ENCODE data around the gene STKLD1. TPM values are rescaled to one million over a fixed set of nuclear protein-coding genes. Genes with fewer than 3 reads are reported as not detected.
"Not testable (repeated sequence)": the region's sequence is repeated elsewhere in the genome, so short reads cannot be mapped to it uniquely, and the experiment has no call there.

The STKLD1 gene
- total and polyA plus RNA-seq, 2 donors, result 0.94 to 1.5 TPM

GRCh38 chr9:133333011-133333410, 43.2 kb upstream of the STKLD1 start:
- peaks cover 14% of the 10 kb centered on the region in 2 donors for H3K4me1 ChIP-seq (ENCODE audit: control insufficient read depth in 2 of 2, insufficient read depth in 2 of 2, low read length in 2 of 2)
- no peak overlapping the region for H3K4me3 ChIP-seq (ENCODE audit: low read length in 2 of 2)
- peaks cover 39 to 46% of the 10 kb centered on the region in 2 donors for H3K36me3 ChIP-seq (ENCODE audit: control insufficient read depth in 2 of 2, insufficient read depth in 2 of 2, low read length in 1 of 2)
- WGBS, result 90% methylated on average over 11 of the region's 11 CpGs
- no peak for DNase-seq (ENCODE audit: low read depth in 6 of 9, low spot score in 9 of 9)
- H3K27me3 ChIP-seq (ENCODE audit: control insufficient read depth in 2 of 2, insufficient read depth in 1 of 2, low read length in 1 of 2), result no peaks in the 10 kb centered on the region
- no peak overlapping the region for H3K27ac ChIP-seq (ENCODE audit: low read depth in 1 of 2, low read length in 1 of 2)
- H3K9me3 ChIP-seq (ENCODE audit: control insufficient read depth in 2 of 2, insufficient read depth in 1 of 2, low read length in 1 of 2), result peaks cover 0 to 7% of the 10 kb centered on the region in 2 donors

- no peak for DNase-seq (ENCODE audit: low read depth in 6 of 9, low spot score in 9 of 9)
- WGBS, result 96% methylated on average over 10 of the region's 10 CpGs
- Histone ChIP-seq H3K4me3 (ENCODE audit: low read length in 2 of 2) (no peak overlapping the region), H3K4me1 (ENCODE audit: control insufficient read depth in 2 of 2, insufficient read depth in 2 of 2, low read length in 2 of 2) (peaks cover 14% of the 10 kb centered on the region in 2 donors), H3K27ac (ENCODE audit: low read depth in 1 of 2, low read length in 1 of 2) (no peak overlapping the region), H3K36me3 (ENCODE audit: control insufficient read depth in 2 of 2, insufficient read depth in 2 of 2, low read length in 1 of 2) (peaks cover 39 to 46% of the 10 kb centered on the region in 2 donors), H3K9me3 (ENCODE audit: control insufficient read depth in 2 of 2, insufficient read depth in 1 of 2, low read length in 1 of 2) (peaks cover 0 to 7% of the 10 kb centered on the region in 2 donors), H3K27me3 (ENCODE audit: control insufficient read depth in 2 of 2, insufficient read depth in 1 of 2, low read length in 1 of 2) (no peaks in the 10 kb centered on the region)
Observed at GRCh38 chr9:133333566-133333965, 42.6 kb upstream of the STKLD1 start.

- Histone ChIP-seq H3K4me1 (ENCODE audit: control insufficient read depth in 2 of 2, insufficient read depth in 2 of 2, low read length in 2 of 2) (peaks cover 14% of the 10 kb centered on the region in 2 donors), H3K27me3 (ENCODE audit: control insufficient read depth in 2 of 2, insufficient read depth in 1 of 2, low read length in 1 of 2) (no peaks in the 10 kb centered on the region), H3K4me3 (ENCODE audit: low read length in 2 of 2) (no peak overlapping the region), H3K27ac (ENCODE audit: low read depth in 1 of 2, low read length in 1 of 2) (no peak overlapping the region), H3K9me3 (ENCODE audit: control insufficient read depth in 2 of 2, insufficient read depth in 1 of 2, low read length in 1 of 2) (peaks cover 0 to 7% of the 10 kb centered on the region in 2 donors), H3K36me3 (ENCODE audit: control insufficient read depth in 2 of 2, insufficient read depth in 2 of 2, low read length in 1 of 2) (peaks cover 39 to 46% of the 10 kb centered on the region in 2 donors)
- no peak for DNase-seq (ENCODE audit: low read depth in 6 of 9, low spot score in 9 of 9)
- WGBS, result 97% methylated on average over 6 of the region's 6 CpGs
Observed at GRCh38 chr9:133334161-133334560, 42.0 kb upstream of the STKLD1 start.

- DNase-seq (ENCODE audit: low read depth in 6 of 9, low spot score in 9 of 9); H3K9me3 ChIP-seq (ENCODE audit: control insufficient read depth in 2 of 2, insufficient read depth in 1 of 2, low read length in 1 of 2); H3K27ac ChIP-seq (ENCODE audit: low read depth in 1 of 2, low read length in 1 of 2); H3K27me3 ChIP-seq (ENCODE audit: control insufficient read depth in 2 of 2, insufficient read depth in 1 of 2, low read length in 1 of 2): not testable (repeated sequence)
- peaks cover 44 to 46% of the 10 kb centered on the region in 2 donors for H3K36me3 ChIP-seq (ENCODE audit: control insufficient read depth in 2 of 2, insufficient read depth in 2 of 2, low read length in 1 of 2)
- H3K4me3 ChIP-seq (ENCODE audit: low read length in 2 of 2), result peak overlapping the region; percentile 63 to 71
- 95% methylated on average over 11 of the region's 11 CpGs for WGBS
- H3K4me1 ChIP-seq (ENCODE audit: control insufficient read depth in 2 of 2, insufficient read depth in 2 of 2, low read length in 2 of 2), result peaks cover 14% of the 10 kb centered on the region in 2 donors
Observed at GRCh38 chr9:133334888-133335287, 41.3 kb upstream of the STKLD1 start.

GRCh38 chr9:133335924-133336811, 40.0 kb upstream of the STKLD1 start, which contains the start of gene SURF6:
Gene SURF6, minus strand, starts transcription at chr9:133336188. Its CDS starts 56 bp downstream, at chr9:133336132.
- Histone ChIP-seq H3K27ac (ENCODE audit: low read depth in 1 of 2, low read length in 1 of 2) (peak within 1 kb of the TSS; percentile 50 to 68), H3K36me3 (ENCODE audit: control insufficient read depth in 2 of 2, insufficient read depth in 2 of 2, low read length in 1 of 2) (peaks cover 46 to 51% of the 10 kb centered on the region in 2 donors), H3K4me3 (ENCODE audit: low read length in 2 of 2) (peak within 1 kb of the TSS; percentile 63 to 71), H3K4me1 (ENCODE audit: control insufficient read depth in 2 of 2, insufficient read depth in 2 of 2, low read length in 2 of 2) (peaks cover 16 to 21% of the 10 kb centered on the region in 2 donors), H3K27me3 (ENCODE audit: control insufficient read depth in 2 of 2, insufficient read depth in 1 of 2, low read length in 1 of 2) (no peaks in the 10 kb centered on the region), H3K9me3 (ENCODE audit: control insufficient read depth in 2 of 2, insufficient read depth in 1 of 2, low read length in 1 of 2) (peaks cover 0 to 7% of the 10 kb centered on the region in 2 donors)
- 11% methylated on average over 70 of the region's 70 CpGs for WGBS
- peak; percentile 58 to 96 (median 88) for DNase-seq (ENCODE audit: low read depth in 6 of 9, low spot score in 9 of 9)

- Histone ChIP-seq H3K4me3 (ENCODE audit: low read length in 2 of 2) (no peak overlapping the region), H3K36me3 (ENCODE audit: control insufficient read depth in 2 of 2, insufficient read depth in 2 of 2, low read length in 1 of 2) (peaks cover 46 to 52% of the 10 kb centered on the region in 2 donors), H3K27me3 (ENCODE audit: control insufficient read depth in 2 of 2, insufficient read depth in 1 of 2, low read length in 1 of 2) (no peaks in the 10 kb centered on the region), H3K4me1 (ENCODE audit: control insufficient read depth in 2 of 2, insufficient read depth in 2 of 2, low read length in 2 of 2) (peaks cover 16 to 21% of the 10 kb centered on the region in 2 donors), H3K27ac (ENCODE audit: low read depth in 1 of 2, low read length in 1 of 2) (no peak overlapping the region), H3K9me3 (ENCODE audit: control insufficient read depth in 2 of 2, insufficient read depth in 1 of 2, low read length in 1 of 2) (peaks cover 0 to 3% of the 10 kb centered on the region in 2 donors)
- 95% methylated on average over 5 of the region's 5 CpGs for WGBS
- DNase-seq (ENCODE audit: low read depth in 6 of 9, low spot score in 9 of 9), result no peak
Observed at GRCh38 chr9:133339641-133340040, 36.5 kb upstream of the STKLD1 start.

- 38% methylated on average over 3 of the region's 3 CpGs for WGBS
- Histone ChIP-seq H3K4me1 (ENCODE audit: control insufficient read depth in 2 of 2, insufficient read depth in 2 of 2, low read length in 2 of 2) (peaks cover 9 to 15% of the 10 kb centered on the region in 2 donors), H3K27me3 (ENCODE audit: control insufficient read depth in 2 of 2, insufficient read depth in 1 of 2, low read length in 1 of 2) (no peaks in the 10 kb centered on the region), H3K4me3 (ENCODE audit: low read length in 2 of 2) (no peak overlapping the region), H3K36me3 (ENCODE audit: control insufficient read depth in 2 of 2, insufficient read depth in 2 of 2, low read length in 1 of 2) (peaks cover 52 to 55% of the 10 kb centered on the region in 2 donors), H3K27ac (ENCODE audit: low read depth in 1 of 2, low read length in 1 of 2) (no peak overlapping the region), H3K9me3 (ENCODE audit: control insufficient read depth in 2 of 2, insufficient read depth in 1 of 2, low read length in 1 of 2) (peaks cover 0 to 3% of the 10 kb centered on the region in 2 donors)
- DNase-seq (ENCODE audit: low read depth in 6 of 9, low spot score in 9 of 9), result no peak
Observed at GRCh38 chr9:133340256-133340655, 35.9 kb upstream of the STKLD1 start.

- Histone ChIP-seq H3K27me3 (ENCODE audit: control insufficient read depth in 2 of 2, insufficient read depth in 1 of 2, low read length in 1 of 2) (no peaks in the 10 kb centered on the region), H3K4me1 (ENCODE audit: control insufficient read depth in 2 of 2, insufficient read depth in 2 of 2, low read length in 2 of 2) (peaks cover 7 to 12% of the 10 kb centered on the region in 2 donors), H3K4me3 (ENCODE audit: low read length in 2 of 2) (no peak overlapping the region), H3K36me3 (ENCODE audit: control insufficient read depth in 2 of 2, insufficient read depth in 2 of 2, low read length in 1 of 2) (peaks cover 58 to 62% of the 10 kb centered on the region in 2 donors), H3K27ac (ENCODE audit: low read depth in 1 of 2, low read length in 1 of 2) (no peak overlapping the region), H3K9me3 (ENCODE audit: control insufficient read depth in 2 of 2, insufficient read depth in 1 of 2, low read length in 1 of 2) (peaks cover 0 to 3% of the 10 kb centered on the region in 2 donors)
- WGBS, result 93% methylated on average over 13 of the region's 13 CpGs
- DNase-seq (ENCODE audit: low read depth in 6 of 9, low spot score in 9 of 9), result no peak
Observed at GRCh38 chr9:133340916-133341315, 35.2 kb upstream of the STKLD1 start.

GRCh38 chr9:133341369-133342068, 34.6 kb upstream of the STKLD1 start:
- Histone ChIP-seq H3K9me3 (ENCODE audit: control insufficient read depth in 2 of 2, insufficient read depth in 1 of 2, low read length in 1 of 2) (peaks cover 0 to under 1% of the 10 kb centered on the region in 2 donors), H3K4me3 (ENCODE audit: low read length in 2 of 2) (no peak overlapping the region), H3K27me3 (ENCODE audit: control insufficient read depth in 2 of 2, insufficient read depth in 1 of 2, low read length in 1 of 2) (no peaks in the 10 kb centered on the region), H3K36me3 (ENCODE audit: control insufficient read depth in 2 of 2, insufficient read depth in 2 of 2, low read length in 1 of 2) (peaks cover 60 to 63% of the 10 kb centered on the region in 2 donors), H3K4me1 (ENCODE audit: control insufficient read depth in 2 of 2, insufficient read depth in 2 of 2, low read length in 2 of 2) (peaks cover 4 to 12% of the 10 kb centered on the region in 2 donors), H3K27ac (ENCODE audit: low read depth in 1 of 2, low read length in 1 of 2) (no peak overlapping the region)
- no peak for DNase-seq (ENCODE audit: low read depth in 6 of 9, low spot score in 9 of 9)
- 91% methylated on average over 15 of the region's 15 CpGs for WGBS
